GM18951 (cell line): ENCODE measurements around the gene RIIAD1.

Experiments
- POLR2A ChIP-seq: IDR thresholded peaks from 4 replicates; pipeline ENCODE4 v1.6.1; 2011; ENCODE audit warnings: mild to moderate bottlenecking; ENCODE audit not compliant: insufficient read length, insufficient read depth; ENCODE audit errors: extremely low read depth
- in situ Hi-C: fragments of 300-500 bp; cut with MboI; formaldehyde crosslinking; loops from one replicate; pipeline ENCODE4 v1.12.0; 2022; ENCODE audit warnings: low sequenced_read_pairs, mixed read lengths, inconsistent platforms; ENCODE audit not compliant: unreplicated experiment

The RIIAD1 gene

GRCh38 chr1:151774256-151774922 lies 53.1 kb downstream of the RIIAD1 start:
- no peak for TF ChIP-seq POLR2A
- in situ Hi-C loops: no loop called here

GRCh38 chr1:151775894-151776664 lies 54.8 kb downstream of the RIIAD1 start:
- no peak for TF ChIP-seq POLR2A
- in situ Hi-C loops: no loop called here

- no peak for TF ChIP-seq POLR2A
- in situ Hi-C loops: no loop called here
Measured at GRCh38 chr1:151776665-151777062, 55.3 kb downstream of the RIIAD1 start.

- no peak for TF ChIP-seq POLR2A
- in situ Hi-C loops: no loop called here
Measured at GRCh38 chr1:151777317-151777716, 56.0 kb downstream of the RIIAD1 start.
